GM19438 (cell line): ENCODE data around the gene SIM2.
"Not testable (repeated sequence)": the region's sequence is repeated elsewhere in the genome, so short reads cannot be mapped to it uniquely, and the experiment has no call there.

ENCODE experiments used
- ATAC-seq: cut with Tn5 transposase; IDR thresholded peaks from one replicate; pipeline ENCODE4 v1.9.1; 2021; ENCODE audit warnings: low read depth; ENCODE audit not compliant: unreplicated experiment

The SIM2 gene

GRCh38 chr21:36698981-36699545, at the start of gene SIM2:
TSS of gene SIM2 (plus strand) at chr21:36699115. CDS start at chr21:36699747, 632 bp downstream.
- no peak for ATAC-seq

- no peak for ATAC-seq
Measured at GRCh38 chr21:36654324-36654723, 44.6 kb upstream of the SIM2 start.

GRCh38 chr21:36654796-36655325, 44.1 kb upstream of the SIM2 start:
- no peak for ATAC-seq

GRCh38 chr21:36656138-36656537, 42.8 kb upstream of the SIM2 start:
- ATAC-seq: no peak

GRCh38 chr21:36657290-36657689, 41.6 kb upstream of the SIM2 start:
- not testable (repeated sequence) for ATAC-seq

GRCh38 chr21:36657999-36658398, 40.9 kb upstream of the SIM2 start:
- ATAC-seq: no peak

- no peak for ATAC-seq
Measured at GRCh38 chr21:36658926-36659325, 40.0 kb upstream of the SIM2 start.

- no peak for ATAC-seq
Measured at GRCh38 chr21:36661511-36662309, 37.2 kb upstream of the SIM2 start.

GRCh38 chr21:36663033-36663855, 35.7 kb upstream of the SIM2 start:
- ATAC-seq: no peak

GRCh38 chr21:36664662-36664990, 34.3 kb upstream of the SIM2 start:
- no peak for ATAC-seq

- ATAC-seq: no peak
Measured at GRCh38 chr21:36665806-36666205, 33.1 kb upstream of the SIM2 start.

GRCh38 chr21:36668713-36669112, 30.2 kb upstream of the SIM2 start:
- ATAC-seq: no peak

- no peak for ATAC-seq
Measured at GRCh38 chr21:36671836-36672235, 27.1 kb upstream of the SIM2 start.

GRCh38 chr21:36672296-36672695, 26.6 kb upstream of the SIM2 start:
- not testable (repeated sequence) for ATAC-seq

- ATAC-seq: no peak
Measured at GRCh38 chr21:36672737-36673136, 26.2 kb upstream of the SIM2 start.

GRCh38 chr21:36676039-36676950, 22.6 kb upstream of the SIM2 start:
- ATAC-seq: no peak

GRCh38 chr21:36677443-36677842, 21.5 kb upstream of the SIM2 start:
- ATAC-seq: no peak

GRCh38 chr21:36678538-36678937, 20.4 kb upstream of the SIM2 start:
- ATAC-seq: no peak

GRCh38 chr21:36681117-36681631, 17.7 kb upstream of the SIM2 start:
- no peak for ATAC-seq
